Measurements from ENCODE around the gene LHFPL6. TPM values are rescaled to one million over a fixed set of nuclear protein-coding genes. Genes with fewer than 3 reads are reported as not detected.

The LHFPL6 gene
- total RNA-seq, 1 donor from 2014 or later = 112 TPM

DNA sequence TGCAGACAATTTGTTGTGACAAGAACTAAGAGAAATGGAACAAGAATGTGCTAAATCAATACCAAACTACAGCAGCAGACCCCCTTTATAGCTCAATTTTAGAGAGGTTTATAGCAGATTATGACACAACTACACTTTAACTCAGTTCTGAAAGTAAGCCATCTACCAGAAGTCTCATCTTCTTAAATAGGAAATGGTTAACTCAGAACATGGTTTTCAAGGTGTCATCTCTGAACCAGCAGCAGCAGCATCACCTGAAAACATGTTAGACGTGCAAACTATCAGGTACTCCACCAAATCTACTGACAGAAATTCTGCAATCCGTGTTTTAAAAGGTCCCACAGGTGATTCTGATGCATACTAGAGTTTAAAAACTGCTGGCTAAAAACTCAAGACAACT, 6.8 kb downstream of the LHFPL6 start:
- no peak for DNase-seq (ENCODE audit: low spot score)

- DNase-seq (ENCODE audit: low spot score) = no peak
These were observed 12.4 kb downstream of the LHFPL6 start for GRCh38 chr13:39590466-39591036.

DNA sequence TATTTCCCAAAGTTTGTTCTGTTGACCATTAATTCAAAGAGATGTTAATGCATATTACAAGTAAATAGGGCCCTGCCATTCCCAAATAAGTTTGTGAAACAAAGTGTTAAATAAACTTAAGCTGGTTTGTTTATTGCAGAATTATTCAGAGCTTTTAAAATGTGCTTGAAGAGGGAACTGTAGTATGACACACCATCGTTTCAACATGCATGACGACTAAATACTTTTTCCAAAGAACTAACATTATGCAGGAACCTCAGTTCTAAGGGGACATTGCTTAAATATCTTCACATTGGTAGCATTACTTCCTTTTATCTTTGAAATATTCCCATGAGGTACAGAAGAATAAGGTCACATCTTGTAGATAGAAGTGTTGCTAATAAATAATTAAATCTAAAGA, 14.6 kb downstream of the LHFPL6 start:
- no peak for DNase-seq (ENCODE audit: low spot score)

DNA sequence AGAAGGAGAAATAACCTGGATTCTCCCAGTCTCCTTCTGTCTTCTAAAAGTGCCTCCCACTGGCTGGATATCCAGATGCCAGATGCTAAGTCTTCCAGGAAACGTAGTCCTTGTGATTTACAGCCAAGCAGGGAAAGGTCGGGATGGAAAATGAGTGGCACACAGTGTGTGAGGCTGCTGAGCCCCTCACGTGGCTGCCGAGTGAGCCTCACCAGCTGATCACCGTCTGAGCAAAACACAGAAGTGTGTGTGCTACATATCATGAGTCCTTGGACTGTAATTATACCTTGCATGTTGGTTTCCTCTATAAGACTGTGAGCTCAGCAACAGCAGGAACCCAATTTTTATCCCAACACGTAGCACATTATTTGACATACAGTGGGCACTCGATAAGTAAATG, 15.1 kb downstream of the LHFPL6 start:
- no peak for DNase-seq (ENCODE audit: low spot score)

- no peak for DNase-seq (ENCODE audit: low spot score)
These were observed 15.9 kb downstream of the LHFPL6 start for GRCh38 chr13:39586958-39587605.

GRCh38 chr13:39586151-39586550, 16.8 kb downstream of the LHFPL6 start:
- no peak for DNase-seq (ENCODE audit: low spot score)

DNA sequence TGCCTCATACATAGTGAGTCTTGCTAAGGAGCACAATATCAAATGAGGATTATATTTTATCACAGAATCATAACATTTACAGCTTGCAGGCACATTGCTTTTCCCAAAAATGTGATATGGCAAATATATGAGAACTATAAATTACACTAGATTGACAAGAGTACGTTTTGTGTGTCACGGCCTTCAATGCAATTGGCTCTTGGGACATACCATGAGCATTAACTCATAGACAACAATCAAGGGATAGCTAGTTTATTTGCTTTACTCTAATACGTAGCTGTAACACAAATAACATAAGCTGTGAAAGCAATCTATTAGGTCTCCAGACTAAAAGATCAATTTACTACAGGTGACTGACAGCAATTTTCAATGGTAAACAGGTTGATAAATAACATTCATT, 17.8 kb downstream of the LHFPL6 start:
- DNase-seq (ENCODE audit: low spot score) = no peak

DNA sequence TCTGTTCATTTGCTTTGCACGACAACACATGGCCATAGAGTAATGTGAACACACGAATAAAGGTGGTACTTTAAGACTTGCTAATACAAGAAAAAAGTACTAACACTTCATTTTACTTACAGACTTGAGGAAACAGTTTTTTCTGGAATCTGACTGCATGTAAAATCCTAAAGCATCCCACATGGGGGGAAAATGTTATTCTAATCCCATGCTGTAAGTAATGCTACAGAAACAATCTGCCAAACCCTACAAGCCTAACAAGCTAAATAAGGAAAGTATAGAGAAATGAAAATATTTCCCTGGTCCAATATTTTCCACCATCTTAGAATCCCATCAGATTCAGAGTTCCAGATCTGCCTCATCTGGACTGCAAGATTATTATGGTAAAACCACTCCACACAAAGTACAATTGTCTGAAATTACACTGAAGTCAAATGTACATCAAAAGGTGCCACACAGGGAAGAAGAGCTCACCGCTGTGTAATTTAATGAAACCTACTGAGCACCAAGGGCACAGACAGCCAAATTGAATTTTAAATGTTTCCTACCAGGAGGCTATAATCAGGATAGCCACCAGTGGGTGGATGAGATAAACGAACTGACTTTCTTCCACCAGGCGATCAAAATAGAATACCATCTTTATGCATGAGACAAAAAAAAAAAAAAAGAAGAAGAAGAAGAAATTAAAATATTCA, 22.0 kb downstream of the LHFPL6 start:
- no peak for DNase-seq (ENCODE audit: low spot score)

DNA sequence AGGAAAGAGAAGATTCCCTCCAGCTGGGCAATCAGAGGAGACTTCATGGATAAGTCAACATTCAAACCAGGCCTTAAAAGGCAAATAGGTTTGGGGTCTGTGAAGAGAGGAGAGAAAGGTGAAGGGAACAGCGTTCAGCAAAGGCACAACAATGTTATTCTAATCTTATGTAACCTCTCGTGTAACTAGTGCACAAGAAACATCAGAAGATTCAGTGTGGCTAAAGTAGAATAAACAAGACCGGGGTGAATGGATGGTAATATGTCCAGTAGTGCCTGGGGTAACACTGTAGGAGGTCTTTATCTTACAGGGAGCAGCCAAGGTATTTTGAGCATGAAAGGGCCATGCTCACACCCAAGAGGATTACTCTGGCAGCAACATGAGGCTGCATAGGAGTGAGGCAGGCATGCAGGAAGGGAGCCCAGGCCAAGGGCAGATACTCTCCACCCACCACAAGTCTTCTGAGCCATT, 24.1 kb downstream of the LHFPL6 start:
- DNase-seq (ENCODE audit: low spot score) = no peak

DNA sequence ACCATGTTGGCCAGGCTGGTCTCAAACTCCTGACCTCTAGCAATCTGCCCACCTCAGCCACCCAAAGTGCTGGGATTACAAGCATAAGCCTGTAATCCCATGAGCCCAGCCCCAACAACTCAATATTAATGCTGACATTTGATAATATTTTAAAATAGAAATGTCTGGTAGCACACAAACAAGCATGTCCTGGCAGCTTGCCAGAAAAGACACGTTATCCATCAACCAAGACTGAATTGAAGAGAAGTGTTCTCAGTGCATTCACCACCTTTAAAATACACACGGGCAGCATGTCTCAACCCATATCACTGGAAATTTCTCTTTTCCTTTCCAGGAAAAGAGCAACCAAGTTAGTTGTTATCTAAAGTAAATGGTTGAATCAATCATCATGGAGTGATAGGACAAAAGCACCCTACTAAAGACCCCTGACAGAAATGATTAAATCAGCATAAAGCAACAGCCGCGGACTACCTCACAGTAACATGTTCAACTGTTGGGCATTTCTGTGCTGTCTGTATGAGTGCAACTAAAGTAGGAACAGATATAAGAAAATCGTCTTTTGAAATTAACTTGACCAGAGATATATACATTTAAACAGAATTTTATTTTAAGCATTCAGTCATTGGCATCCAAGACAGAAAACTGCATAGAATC, 25.0 kb downstream of the LHFPL6 start:
- DNase-seq (ENCODE audit: low spot score) = no peak

GRCh38 chr13:39577203-39577602, 25.8 kb downstream of the LHFPL6 start:
- no peak for DNase-seq (ENCODE audit: low spot score)

DNA sequence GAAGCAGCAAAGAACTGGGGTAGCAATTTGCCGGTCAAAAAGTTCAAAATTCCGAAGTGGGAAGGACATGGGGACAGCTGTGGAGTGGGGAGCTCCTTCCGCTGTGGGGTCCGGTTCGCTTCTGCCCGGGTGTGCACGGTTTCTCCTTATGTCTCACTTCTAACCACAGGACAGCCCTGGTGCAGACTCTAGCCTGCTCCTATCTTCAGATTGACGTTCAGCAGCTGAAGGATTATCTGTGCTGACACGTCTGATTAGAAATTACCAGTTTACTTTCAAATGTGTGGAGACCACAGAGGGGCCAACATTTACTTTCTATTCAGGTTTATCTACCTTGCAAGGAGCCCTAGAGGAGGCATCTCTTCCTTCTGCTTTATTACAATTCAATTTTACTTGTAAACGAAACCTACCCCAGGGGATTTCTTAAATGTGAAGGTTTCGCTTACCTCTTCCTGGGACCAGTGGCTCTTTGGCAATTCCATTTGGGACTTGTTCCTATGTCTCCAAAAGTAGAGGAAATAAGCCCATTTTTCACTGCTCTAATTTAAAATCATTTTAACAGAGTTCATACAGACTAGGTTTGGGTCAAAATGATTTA, 27.3 kb downstream of the LHFPL6 start:
- no peak for DNase-seq (ENCODE audit: low spot score)

DNA sequence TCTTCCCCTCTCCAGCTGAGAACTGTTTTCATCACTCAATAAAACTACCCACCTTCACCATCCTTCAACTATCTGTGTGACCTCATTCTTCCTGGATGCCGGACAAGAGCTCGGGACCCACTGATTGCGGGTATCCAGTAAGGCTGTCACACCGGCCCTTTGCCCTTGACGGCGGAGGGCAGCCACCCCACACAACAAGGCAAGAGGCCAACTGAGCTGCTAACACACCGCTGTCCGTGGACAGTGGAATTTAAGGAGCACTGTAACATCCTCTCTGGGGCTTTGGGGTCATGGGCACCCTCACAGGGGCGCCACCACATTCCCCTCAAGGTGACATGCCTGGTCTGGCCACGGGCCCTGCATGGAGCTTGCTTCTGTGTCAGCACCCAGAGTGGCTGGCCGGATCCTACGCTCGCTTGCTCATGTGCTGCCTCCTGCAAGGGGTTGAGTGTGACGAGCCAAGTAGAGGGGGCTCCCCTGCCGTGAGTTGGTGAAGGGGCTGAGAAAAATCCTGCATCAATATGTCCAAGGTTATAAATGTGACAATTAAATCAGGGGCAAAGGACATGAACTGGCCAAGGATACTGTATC, 31.4 kb downstream of the LHFPL6 start:
- DNase-seq (ENCODE audit: low spot score) = no peak

GRCh38 chr13:39567569-39567968, 35.4 kb downstream of the LHFPL6 start:
- no peak for DNase-seq (ENCODE audit: low spot score)

DNA sequence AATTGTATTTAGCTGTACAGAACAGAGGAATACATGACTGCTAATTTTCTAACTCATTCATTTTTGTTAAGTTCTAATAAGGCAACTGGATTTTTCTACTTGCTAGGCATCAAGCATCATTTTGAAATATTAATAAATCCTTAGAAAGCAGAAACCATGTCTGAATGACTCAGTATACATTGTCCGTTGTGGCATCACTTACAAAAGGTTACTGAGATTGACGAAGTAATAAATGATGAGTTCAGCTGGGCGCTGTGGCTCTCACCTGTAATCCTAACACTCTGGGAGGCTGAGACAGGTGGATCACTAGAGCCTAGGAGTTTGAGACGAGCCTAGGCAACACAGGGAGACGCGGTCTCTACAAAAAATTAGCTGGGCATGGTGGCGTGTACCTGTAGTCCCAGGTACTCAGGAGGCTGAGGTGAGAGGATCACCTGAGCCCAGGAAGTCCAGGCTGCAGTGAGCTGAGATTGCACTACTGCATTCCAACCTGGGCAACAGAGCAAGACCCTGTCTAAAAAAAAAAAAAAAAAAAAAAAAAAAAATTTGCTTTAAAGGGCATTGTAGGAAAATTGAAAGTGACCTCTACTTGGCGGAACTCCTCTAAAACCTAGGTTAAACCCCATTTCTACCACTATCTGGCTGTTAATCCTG, 36.6 kb downstream of the LHFPL6 start:
- no peak for DNase-seq (ENCODE audit: low spot score)

- no peak for DNase-seq (ENCODE audit: low spot score)
These were observed 37.7 kb downstream of the LHFPL6 start for GRCh38 chr13:39565036-39565949.

GRCh38 chr13:39563470-39563735, 39.6 kb downstream of the LHFPL6 start:
- no peak for DNase-seq (ENCODE audit: low spot score)

DNA sequence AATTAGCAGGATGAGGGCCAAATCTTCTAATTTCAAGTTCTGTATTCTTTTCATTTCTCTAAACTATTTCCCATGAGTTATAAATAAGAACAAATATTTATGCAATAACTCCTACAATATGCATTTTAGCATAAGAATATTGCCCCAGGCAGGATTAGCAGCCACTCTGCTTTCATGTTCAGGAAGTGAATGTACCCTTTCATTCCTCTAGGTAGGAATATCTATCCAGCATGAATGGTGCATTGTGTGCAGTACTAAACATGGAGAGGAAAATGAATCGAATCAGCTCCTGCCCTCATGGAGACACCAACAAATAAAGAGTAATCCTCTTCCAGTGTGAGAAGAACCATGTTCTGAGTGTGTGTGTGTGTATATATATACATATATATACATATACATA, 41.0 kb downstream of the LHFPL6 start:
- no peak for DNase-seq (ENCODE audit: low spot score)

DNA sequence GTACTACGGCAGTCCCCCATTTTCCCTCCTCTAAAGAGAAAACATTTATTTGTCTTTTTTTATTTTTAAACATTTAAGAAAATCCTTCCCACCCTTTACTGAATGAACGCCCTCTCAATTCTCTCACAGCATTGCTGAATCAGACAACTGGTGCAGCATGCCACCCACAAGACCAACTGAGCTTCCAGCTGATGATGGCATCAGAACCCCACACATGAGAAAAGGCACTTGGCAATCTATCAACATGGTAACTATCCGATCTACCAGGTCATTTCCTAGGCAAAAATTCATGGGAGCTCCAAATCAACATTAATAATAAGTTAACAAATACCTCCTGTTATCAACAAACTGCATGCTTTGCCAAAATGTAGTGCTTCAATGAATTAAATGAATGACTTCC, 43.1 kb downstream of the LHFPL6 start:
- no peak for DNase-seq (ENCODE audit: low spot score)
